ENCODE data around the gene RBM8A. TPM values are rescaled to one million over a fixed set of nuclear protein-coding genes. Genes with fewer than 3 reads are reported as not detected.

The RBM8A gene
- polyA plus RNA-seq, 1 of the 3 experiments (the other 2 are of a cell fraction): 236 TPM

DNA sequence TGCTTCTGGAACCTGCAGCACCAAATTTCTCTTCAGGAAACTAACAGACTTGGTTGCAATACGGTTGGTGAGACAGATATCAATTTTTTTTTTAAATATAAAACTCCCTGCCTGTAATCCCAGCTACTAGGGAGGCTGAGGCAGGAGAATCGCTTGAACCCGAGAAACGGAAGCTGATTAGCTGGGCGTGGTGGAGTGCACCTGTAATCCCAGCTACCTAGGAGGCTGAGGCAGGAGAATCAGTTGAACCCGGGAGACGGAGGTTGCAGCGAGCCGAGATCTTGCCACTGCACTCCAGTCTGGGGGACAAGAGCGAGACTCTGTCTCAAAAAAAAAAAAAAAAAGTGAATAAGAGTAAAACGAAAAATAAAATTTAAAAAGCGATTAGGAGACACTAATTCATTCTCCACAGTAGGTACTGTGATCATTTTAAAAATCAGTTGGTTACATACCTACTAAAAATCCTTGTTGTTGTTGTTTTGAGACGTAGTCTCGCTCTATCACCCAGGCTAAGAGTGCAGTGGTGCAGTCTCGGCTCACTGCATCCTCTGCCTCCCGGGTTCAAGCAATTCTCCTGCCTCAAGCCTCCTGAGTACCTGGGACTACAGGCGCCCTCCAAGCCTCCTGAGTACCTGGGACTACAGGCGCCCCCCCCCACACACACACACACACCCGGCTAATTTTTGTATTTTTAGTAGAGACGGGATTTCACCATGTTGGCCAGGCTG lies 796 bp upstream of the RBM8A start:
- Histone ChIP-seq H3K79me2 (ENCODE audit: insufficient read depth) (peaks cover 24% of the 10 kb centered on the region), H3F3A (replicated peaks; ENCODE audit: insufficient read depth) (peaks cover 37% of the 10 kb centered on the region), H3K9me3 (no peaks in the 10 kb centered on the region), H3K27me3 (ENCODE audit: insufficient read depth) (no peaks in the 10 kb centered on the region), H3K4me3 (ENCODE audit: low read depth in 2 of 2, low read length in 1 of 2) (peak overlapping the region; percentile 80 to 82), H3K27ac (ENCODE audit: low read depth in 2 of 2, low read length in 1 of 2) (peak overlapping the region; percentile 95 to 96), H3K9me2 (no peaks in the 10 kb centered on the region), H3K4me1 (ENCODE audit: control insufficient read depth in 1 of 2, insufficient read depth in 2 of 2, low read depth in 1 of 2, low read length in 1 of 2) (peaks cover 7% of the 10 kb centered on the region in 2 experiments), H3K36me3 (replicated peaks in 1 of 2; ENCODE audit: control insufficient read depth in 1 of 2, insufficient read depth in 2 of 2, low read length in 1 of 2) (peaks cover 16 to 24% of the 10 kb centered on the region in 2 experiments), H4K20me1 (ENCODE audit: insufficient read depth) (no peaks in the 10 kb centered on the region), H3K4me2 (peak overlapping the region; percentile 87), H2AFZ (ENCODE audit: low read depth) (peak overlapping the region; percentile 57), H3K9ac (peak overlapping the region; percentile 99)
- DNase-seq: no peak
- POLR2A ChIA-PET: interaction anchor here (0.6 to 2.3 kb wide), 15 partner anchors 9 to 124 kb away, joined by 3 to 34 read pairs (median 5); partner anchors contain the start of genes ANKRD34A, LIX1L, NUDT17 and PEX11B
- TF ChIP-seq REST (IDR thresholded peaks at IDR 0.05; ENCODE audit: low read depth, low read length) (no peak), RCOR1 (IDR thresholded peaks at IDR 0.05; ENCODE audit: low read length) (no peak)
- CTCF ChIA-PET: interaction anchor here (0.7 to 3.4 kb wide), 19 partner anchors 8 to 124 kb away, joined by 3 to 11 read pairs (median 5); partner anchors contain the start of genes ANKRD34A, ITGA10, NUDT17 and PEX11B
- WGBS (ENCODE audit: low lambda C conversion rate): 35% methylated on average over 20 of the region's 20 CpGs

DNA sequence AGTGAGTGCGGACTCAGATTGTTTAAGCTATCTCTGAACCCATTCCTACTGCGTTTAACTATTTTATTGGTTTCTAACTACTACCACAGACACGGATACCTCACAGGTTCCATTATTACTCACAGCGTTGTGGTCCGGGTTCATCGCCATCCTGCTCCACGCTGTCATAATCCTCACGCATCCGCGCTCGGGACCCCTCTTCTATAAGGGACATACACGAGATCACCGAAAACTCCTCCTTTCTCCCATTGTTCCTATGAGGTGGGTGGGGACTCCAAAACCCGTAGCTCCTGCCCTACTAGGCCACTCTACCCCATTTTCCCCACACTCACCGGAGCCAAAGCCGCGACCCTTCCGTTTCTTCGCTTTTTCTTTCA lies 610 bp downstream of the RBM8A start:
- WGBS (ENCODE audit: low lambda C conversion rate): 7% methylated on average over 19 of the region's 19 CpGs
- Histone ChIP-seq H3K27ac (ENCODE audit: low read depth in 2 of 2, low read length in 1 of 2) (peak overlapping the region; percentile 71 to 95), H2AFZ (ENCODE audit: low read depth) (no peak overlapping the region), H3F3A (replicated peaks; ENCODE audit: insufficient read depth) (peaks cover 49% of the 10 kb centered on the region), H3K9me3 (no peaks in the 10 kb centered on the region), H3K27me3 (ENCODE audit: insufficient read depth) (no peaks in the 10 kb centered on the region), H3K79me2 (ENCODE audit: insufficient read depth) (peaks cover 24% of the 10 kb centered on the region), H3K9me2 (no peaks in the 10 kb centered on the region), H3K36me3 (replicated peaks in 1 of 2; ENCODE audit: control insufficient read depth in 1 of 2, insufficient read depth in 2 of 2, low read length in 1 of 2) (peaks cover 17 to 29% of the 10 kb centered on the region in 2 experiments), H3K9ac (peak overlapping the region; percentile 99), H3K4me2 (peak overlapping the region; percentile 87), H4K20me1 (ENCODE audit: insufficient read depth) (no peaks in the 10 kb centered on the region), H3K4me1 (ENCODE audit: control insufficient read depth in 1 of 2, insufficient read depth in 2 of 2, low read depth in 1 of 2, low read length in 1 of 2) (peaks cover 7% of the 10 kb centered on the region in 2 experiments), H3K4me3 (ENCODE audit: low read depth in 2 of 2, low read length in 1 of 2) (peak overlapping the region; percentile 80 to 82)
- TF ChIP-seq TCF12 (IDR thresholded peaks at IDR 0.05): no peak
- TF ChIP-seq, protein P1, sequence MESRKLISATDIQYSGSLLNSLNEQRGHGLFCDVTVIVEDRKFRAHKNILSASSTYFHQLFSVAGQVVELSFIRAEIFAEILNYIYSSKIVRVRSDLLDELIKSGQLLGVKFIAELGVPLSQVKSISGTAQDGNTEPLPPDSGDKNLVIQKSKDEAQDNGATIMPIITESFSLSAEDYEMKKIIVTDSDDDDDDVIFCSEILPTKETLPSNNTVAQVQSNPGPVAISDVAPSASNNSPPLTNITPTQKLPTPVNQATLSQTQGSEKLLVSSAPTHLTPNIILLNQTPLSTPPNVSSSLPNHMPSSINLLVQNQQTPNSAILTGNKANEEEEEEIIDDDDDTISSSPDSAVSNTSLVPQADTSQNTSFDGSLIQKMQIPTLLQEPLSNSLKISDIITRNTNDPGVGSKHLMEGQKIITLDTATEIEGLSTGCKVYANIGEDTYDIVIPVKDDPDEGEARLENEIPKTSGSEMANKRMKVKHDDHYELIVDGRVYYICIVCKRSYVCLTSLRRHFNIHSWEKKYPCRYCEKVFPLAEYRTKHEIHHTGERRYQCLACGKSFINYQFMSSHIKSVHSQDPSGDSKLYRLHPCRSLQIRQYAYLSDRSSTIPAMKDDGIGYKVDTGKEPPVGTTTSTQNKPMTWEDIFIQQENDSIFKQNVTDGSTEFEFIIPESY (IDR thresholded peaks at IDR 0.05; ENCODE audit: borderline replicate concordance, low read depth): no peak
- no peak for TF ChIP-seq JUND (IDR thresholded peaks at IDR 0.05)
- TF ChIP-seq, protein P2, sequence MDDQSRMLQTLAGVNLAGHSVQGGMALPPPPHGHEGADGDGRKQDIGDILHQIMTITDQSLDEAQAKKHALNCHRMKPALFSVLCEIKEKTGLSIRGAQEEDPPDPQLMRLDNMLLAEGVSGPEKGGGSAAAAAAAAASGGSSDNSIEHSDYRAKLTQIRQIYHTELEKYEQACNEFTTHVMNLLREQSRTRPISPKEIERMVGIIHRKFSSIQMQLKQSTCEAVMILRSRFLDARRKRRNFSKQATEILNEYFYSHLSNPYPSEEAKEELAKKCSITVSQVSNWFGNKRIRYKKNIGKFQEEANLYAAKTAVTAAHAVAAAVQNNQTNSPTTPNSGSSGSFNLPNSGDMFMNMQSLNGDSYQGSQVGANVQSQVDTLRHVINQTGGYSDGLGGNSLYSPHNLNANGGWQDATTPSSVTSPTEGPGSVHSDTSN (IDR thresholded peaks at IDR 0.05): no peak
- no peak for TF ChIP-seq MXI1 (IDR thresholded peaks at IDR 0.05; ENCODE audit: low read depth, low read length)
- TF ChIP-seq, protein P3, sequence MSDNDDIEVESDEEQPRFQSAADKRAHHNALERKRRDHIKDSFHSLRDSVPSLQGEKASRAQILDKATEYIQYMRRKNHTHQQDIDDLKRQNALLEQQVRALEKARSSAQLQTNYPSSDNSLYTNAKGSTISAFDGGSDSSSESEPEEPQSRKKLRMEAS (IDR thresholded peaks at IDR 0.05; ENCODE audit: low read depth): no peak
- no peak for TF ChIP-seq MEF2A (IDR thresholded peaks at IDR 0.05; ENCODE audit: borderline replicate concordance, low read depth)
- TF ChIP-seq, protein P4, sequence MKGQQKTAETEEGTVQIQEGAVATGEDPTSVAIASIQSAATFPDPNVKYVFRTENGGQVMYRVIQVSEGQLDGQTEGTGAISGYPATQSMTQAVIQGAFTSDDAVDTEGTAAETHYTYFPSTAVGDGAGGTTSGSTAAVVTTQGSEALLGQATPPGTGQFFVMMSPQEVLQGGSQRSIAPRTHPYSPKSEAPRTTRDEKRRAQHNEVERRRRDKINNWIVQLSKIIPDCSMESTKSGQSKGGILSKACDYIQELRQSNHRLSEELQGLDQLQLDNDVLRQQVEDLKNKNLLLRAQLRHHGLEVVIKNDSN (IDR thresholded peaks at IDR 0.05; ENCODE audit: borderline replicate concordance, low read depth): no peak
- no peak for TF ChIP-seq GABPA (IDR thresholded peaks at IDR 0.05; ENCODE audit: low read depth)
- TF ChIP-seq POLR2AphosphoS5 (IDR thresholded peaks at IDR 0.05; ENCODE audit: low read depth, low read length): no peak
- no peak for TF ChIP-seq RAD21 (IDR thresholded peaks at IDR 0.05; ENCODE audit: low read length)
- no peak for TF ChIP-seq FOXM1 (IDR thresholded peaks at IDR 0.05; ENCODE audit: low read depth)
- no peak for TF ChIP-seq TAF1 (IDR thresholded peaks at IDR 0.05; ENCODE audit: borderline replicate concordance, low read depth, low read length)
- no peak for TF ChIP-seq EP300 (IDR thresholded peaks at IDR 0.05; ENCODE audit: borderline replicate concordance in 1 of 2, low read depth in 1 of 2, low read length in 1 of 2)
- no peak for TF ChIP-seq FOSL2 (IDR thresholded peaks at IDR 0.05; ENCODE audit: borderline replicate concordance, low read depth)
- POLR2A ChIA-PET: interaction anchor here (0.7 to 2.2 kb wide), 10 partner anchors 12 to 125 kb away, joined by 3 to 34 read pairs (median 4); partner anchors contain the start of genes ANKRD34A, LIX1L, NUDT17 and PIAS3
- no peak for DNase-seq
- CTCF ChIA-PET: interaction anchor here (1.0 to 3.4 kb wide), 14 partner anchors 10 to 81 kb away, joined by 3 to 11 read pairs (median 6); partner anchors contain the start of gene ITGA10

Data from SK-N-SH (cell line).